CD14-positive monocyte (primary cell): ENCODE data around the gene CTNNBL1. TPM values are rescaled to one million over a fixed set of nuclear protein-coding genes. Genes with fewer than 3 reads are reported as not detected.

ENCODE experiments used
- DNase-seq, 3 donors: peaks; one replicate each; pipeline ENCODE4 v3.0.0-alpha.2; 2011 to 2022
- H2AFZ ChIP-seq: 2 replicates; pipeline ENCODE4 v1.6.0; 2012; ENCODE audit warnings: mild to moderate bottlenecking, low read depth, low read length, inconsistent platforms; ENCODE audit not compliant: insufficient read depth, poor library complexity, severe bottlenecking
- H3K27ac ChIP-seq, 2 donors: 1 replicate in 1 of 2; 2 replicates in 1 of 2; pipeline ENCODE4 v1.5.1; 2012 to 2013; ENCODE audit warnings: low read length in 2 of 2, control low read depth in 1 of 2, inconsistent platforms in 1 of 2, low read depth in 1 of 2, mild to moderate bottlenecking in 1 of 2
- H3K27me3 ChIP-seq, 2 donors: one replicate each; pipeline versions ENCODE4 v1.6.0 to v1.6.1; 2011 to 2013; ENCODE audit warnings: low read length in 2 of 2; ENCODE audit not compliant: control insufficient read depth in 2 of 2, insufficient read depth in 2 of 2
- H3K36me3 ChIP-seq, 2 donors: replicated peaks in 1 of 2; 1 replicate in 1 of 2; 2 replicates in 1 of 2; pipeline versions ENCODE4 v1.5.1 to v1.6.1; 2012 to 2013; ENCODE audit warnings: low read length in 2 of 2, control low read depth in 1 of 2, inconsistent platforms in 1 of 2, mild to moderate bottlenecking in 1 of 2; ENCODE audit not compliant: insufficient read depth in 2 of 2, control insufficient read depth in 1 of 2
- H3K4me1 ChIP-seq, 2 donors: 1 replicate in 1 of 2; 2 replicates in 1 of 2; pipeline versions ENCODE4 v1.5.1 to v1.6.1; 2012 to 2013; ENCODE audit warnings: low read length in 2 of 2, control low read depth in 1 of 2, inconsistent platforms in 1 of 2, mild to moderate bottlenecking in 1 of 2, moderate library complexity in 1 of 2; ENCODE audit not compliant: insufficient read depth in 2 of 2, control insufficient read depth in 1 of 2
- H3K4me2 ChIP-seq: replicated peaks from 2 replicates; pipeline ENCODE3; 2012; ENCODE audit warnings: low read length, moderate library complexity, mild to moderate bottlenecking; ENCODE audit not compliant: poor library complexity, severe bottlenecking; ENCODE audit errors: extremely low read depth
- H3K4me3 ChIP-seq, 3 experiments: fragments of 200-600 bp in 1 of 3; sonication (generic) in 1 of 3; replicated peaks in 1 of 3; 1 replicate in 2 of 3; 2 replicates in 1 of 3; pipeline ENCODE4 v1.5.1; 2011 to 2013; ENCODE audit warnings: low read length in 3 of 3, mild to moderate bottlenecking in 3 of 3, control low read depth in 2 of 3, low read depth in 2 of 3, inconsistent platforms in 1 of 3, moderate library complexity in 1 of 3
- H3K79me2 ChIP-seq: 2 replicates; pipeline ENCODE4 v1.6.0; 2012; ENCODE audit warnings: mild to moderate bottlenecking, control low read depth, inconsistent platforms, low read length, moderate library complexity; ENCODE audit not compliant: insufficient read depth
- H3K9ac ChIP-seq: 2 replicates; pipeline ENCODE4 v1.6.0; 2017; ENCODE audit warnings: low read length, mild to moderate bottlenecking; ENCODE audit not compliant: insufficient read depth, poor library complexity, severe bottlenecking
- H3K9me3 ChIP-seq, 2 donors: replicated peaks in 1 of 2; 1 replicate in 1 of 2; 2 replicates in 1 of 2; pipeline versions ENCODE4 v1.5.1 to v1.6.1; 2012 to 2013; ENCODE audit warnings: low read length in 2 of 2, control low read depth in 1 of 2; ENCODE audit not compliant: control insufficient read depth in 1 of 2, insufficient read depth in 1 of 2
- H4K20me1 ChIP-seq: 2 replicates; pipeline ENCODE4 v1.6.0; 2012; ENCODE audit warnings: mild to moderate bottlenecking, low read length, control low read depth, moderate library complexity; ENCODE audit not compliant: insufficient read depth
- H3K27ac Mint-ChIP-seq, 7 donors: one replicate each; pipeline ENCODE4 v1.8.0; 2020; ENCODE audit warnings: mild to moderate bottlenecking in 7 of 7, mixed read lengths in 7 of 7, moderate library complexity in 6 of 7, inconsistent platforms in 2 of 7
- H3K27me3 Mint-ChIP-seq, 3 donors: one replicate each; pipeline ENCODE4 v1.8.0; 2021 to 2022; ENCODE audit warnings: low read depth in 3 of 3, mild to moderate bottlenecking in 3 of 3, mixed read lengths in 3 of 3, moderate library complexity in 3 of 3, inconsistent platforms in 1 of 3
- H3K36me3 Mint-ChIP-seq, 2 donors: one replicate each; pipeline ENCODE4 v1.8.0; 2020; ENCODE audit warnings: mixed read lengths in 2 of 2, inconsistent platforms in 1 of 2, mild to moderate bottlenecking in 1 of 2
- H3K4me1 Mint-ChIP-seq: one replicate; pipeline ENCODE4 v1.8.0; 2020; ENCODE audit warnings: mild to moderate bottlenecking, mixed read lengths
- H3K4me3 Mint-ChIP-seq, 2 donors: one replicate each; pipeline ENCODE4 v1.8.0; 2020; ENCODE audit warnings: mild to moderate bottlenecking in 2 of 2, mixed read lengths in 2 of 2, moderate library complexity in 1 of 2
- H3K9me3 Mint-ChIP-seq, 7 donors: one replicate each; pipeline ENCODE4 v1.8.0; 2020 to 2022; ENCODE audit warnings: mixed read lengths in 7 of 7, mild to moderate bottlenecking in 6 of 7, moderate library complexity in 6 of 7, inconsistent platforms in 2 of 7
- WGBS: methylation state at CpG from one replicate; pipeline ENCODE4 v1.1.5; 2013; ENCODE audit warnings: missing lambda C conversion rate; ENCODE audit not compliant: insufficient coverage; 5-methylcytosine and 5-hydroxymethylcytosine counted together
- intact Hi-C, 2 donors: fragments of 100-400 bp; cut with micrococcal nuclease; formaldehyde crosslinking; loops; one replicate each; pipeline versions ENCODE4 v1.15.0 to v1.15.1; 2023
- polyA plus RNA-seq, 3 donors: library from polyadenylated mRNA; depleted of rRNA in 1 of 3; unstranded in 2 of 3; stranded (reverse) in 1 of 3; fragments of 300-500 nt in 2 of 3; fragments of >200 nt in 1 of 3; fragmentation: Illumina TruSeq in 2 of 3; gene quantifications; 1 replicate in 2 of 3; 2 replicates in 1 of 3; pipeline ENCODE4 v1.2.3, GENCODE V29; 2012 to 2021
- TF ChIP-seq, protein P1 (sequence below): fragments of 200-600 bp; IDR thresholded peaks from one replicate; pipeline ENCODE4 v1.8.0; 2022; ENCODE audit warnings: antibody characterized with exemption, mild to moderate bottlenecking

The CTNNBL1 gene
- polyA plus RNA-seq, 3 donors = 35.5 to 83.2 (median 77.3) TPM

DNA sequence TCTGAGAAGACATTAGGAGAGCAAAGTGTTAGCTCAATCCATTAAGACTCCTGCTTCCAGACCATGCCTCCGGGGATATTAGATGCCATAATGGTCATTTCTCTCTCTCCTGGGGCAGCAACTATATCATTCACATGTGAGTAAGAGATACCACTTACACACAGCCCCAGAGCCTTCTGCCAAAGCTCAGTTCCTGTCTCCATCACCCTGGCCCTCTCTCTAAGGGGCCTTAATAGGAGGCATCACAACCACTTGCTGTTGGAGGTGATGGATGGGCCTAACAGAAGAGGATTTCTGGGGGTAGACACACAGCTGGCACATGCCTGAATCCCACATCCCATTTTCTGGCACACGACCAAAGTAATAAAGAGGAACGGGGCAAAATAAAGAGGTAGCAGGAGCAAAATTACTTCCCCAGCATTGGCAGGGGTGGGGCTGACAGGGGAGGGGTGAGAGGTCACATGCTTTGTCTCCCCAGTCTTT, 175.1 kb downstream of the CTNNBL1 start:
- H3K9me3 ChIP-seq = no peaks in the 10 kb centered on the region
- Mint-ChIP-seq H3K27ac (peak overlapping the region in 5 of 7 donors; percentile 32 to 79 (median 65)), H3K4me1 (peaks cover 6% of the 10 kb centered on the region), H3K27me3 (no peaks in the 10 kb centered on the region), H3K9me3 (no peaks in the 10 kb centered on the region), H3K4me3 (no peak overlapping the region), H3K36me3 (peaks cover 62 to 88% of the 10 kb centered on the region in 2 donors)
- TF ChIP-seq, protein P1, sequence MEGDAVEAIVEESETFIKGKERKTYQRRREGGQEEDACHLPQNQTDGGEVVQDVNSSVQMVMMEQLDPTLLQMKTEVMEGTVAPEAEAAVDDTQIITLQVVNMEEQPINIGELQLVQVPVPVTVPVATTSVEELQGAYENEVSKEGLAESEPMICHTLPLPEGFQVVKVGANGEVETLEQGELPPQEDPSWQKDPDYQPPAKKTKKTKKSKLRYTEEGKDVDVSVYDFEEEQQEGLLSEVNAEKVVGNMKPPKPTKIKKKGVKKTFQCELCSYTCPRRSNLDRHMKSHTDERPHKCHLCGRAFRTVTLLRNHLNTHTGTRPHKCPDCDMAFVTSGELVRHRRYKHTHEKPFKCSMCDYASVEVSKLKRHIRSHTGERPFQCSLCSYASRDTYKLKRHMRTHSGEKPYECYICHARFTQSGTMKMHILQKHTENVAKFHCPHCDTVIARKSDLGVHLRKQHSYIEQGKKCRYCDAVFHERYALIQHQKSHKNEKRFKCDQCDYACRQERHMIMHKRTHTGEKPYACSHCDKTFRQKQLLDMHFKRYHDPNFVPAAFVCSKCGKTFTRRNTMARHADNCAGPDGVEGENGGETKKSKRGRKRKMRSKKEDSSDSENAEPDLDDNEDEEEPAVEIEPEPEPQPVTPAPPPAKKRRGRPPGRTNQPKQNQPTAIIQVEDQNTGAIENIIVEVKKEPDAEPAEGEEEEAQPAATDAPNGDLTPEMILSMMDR = no peak
- peaks cover 46 to 98% of the 10 kb centered on the region in 2 donors for H3K36me3 ChIP-seq
- no CpG with 5 or more reads among the region's 3 CpGs for WGBS
- H2AFZ ChIP-seq = no peak overlapping the region
- no peak overlapping the region for H3K4me2 ChIP-seq
- no peak overlapping the region for H3K4me3 ChIP-seq
- no peaks in the 10 kb centered on the region for H3K27me3 ChIP-seq
- H3K9ac ChIP-seq = no peak overlapping the region
- DNase-seq = no peak
- no peaks in the 10 kb centered on the region for H4K20me1 ChIP-seq
- H3K79me2 ChIP-seq = no peaks in the 10 kb centered on the region
- intact Hi-C loops = no loop called here
- peak overlapping the region in 1 of 2 donors; percentile 13 for H3K27ac ChIP-seq
- no peaks in the 10 kb centered on the region for H3K4me1 ChIP-seq

DNA sequence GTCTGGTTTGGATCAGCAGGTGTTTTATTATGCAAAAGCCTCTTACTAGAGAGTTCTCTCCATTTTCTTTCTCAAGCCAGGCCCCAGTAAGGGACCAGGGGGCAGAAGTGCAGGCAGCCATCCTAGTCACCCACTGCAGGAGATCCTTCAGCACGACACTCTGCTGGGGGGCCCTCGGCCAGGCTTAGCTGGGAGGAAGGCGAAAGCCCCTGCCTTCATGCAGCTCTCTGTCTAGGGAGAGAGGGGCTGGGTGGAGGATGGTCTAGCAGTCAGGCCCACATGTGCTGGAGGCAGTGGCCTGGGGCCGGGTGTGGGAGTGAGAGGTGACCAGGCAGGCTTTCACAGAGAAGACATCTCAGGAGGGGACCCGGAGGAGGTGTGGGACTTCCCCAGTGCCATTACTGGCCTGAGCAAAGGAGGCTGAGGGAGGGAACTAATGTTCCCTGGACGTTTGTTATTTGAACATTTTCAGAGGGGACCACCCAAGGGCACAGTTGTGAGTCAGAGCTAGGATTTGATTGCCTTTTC, 175.6 kb downstream of the CTNNBL1 start:
- WGBS = 98% methylated on average over 5 of the region's 6 CpGs
- Mint-ChIP-seq H3K27me3 (no peaks in the 10 kb centered on the region), H3K4me1 (peaks cover 6% of the 10 kb centered on the region), H3K36me3 (peaks cover 63 to 90% of the 10 kb centered on the region in 2 donors), H3K27ac (peak overlapping the region in 5 of 7 donors; percentile 11 to 82 (median 36)), H3K4me3 (no peak overlapping the region), H3K9me3 (no peaks in the 10 kb centered on the region)
- TF ChIP-seq, protein P1 = no peak
- intact Hi-C loops = no loop called here
- H3K9me3 ChIP-seq = no peaks in the 10 kb centered on the region
- no peak overlapping the region for H3K4me2 ChIP-seq
- H3K4me3 ChIP-seq = no peak overlapping the region
- H3K79me2 ChIP-seq = no peaks in the 10 kb centered on the region
- H3K27ac ChIP-seq = peak overlapping the region in 1 of 2 donors; percentile 13
- no peaks in the 10 kb centered on the region for H4K20me1 ChIP-seq
- no peak overlapping the region for H3K9ac ChIP-seq
- no peak overlapping the region for H2AFZ ChIP-seq
- H3K36me3 ChIP-seq = peaks cover 47 to 100% of the 10 kb centered on the region in 2 donors
- no peaks in the 10 kb centered on the region for H3K4me1 ChIP-seq
- no peak for DNase-seq
- no peaks in the 10 kb centered on the region for H3K27me3 ChIP-seq
